CD4-positive, alpha-beta T cell treated with Interleukin-1 beta for 1 hour (primary cell): ENCODE data around the gene CFDP1.
A peak's percentile ranks its signal among the peaks of the same experiment; 100 is the strongest.

Experiments
- DNase-seq, 2 donors: peaks; one replicate each; pipeline ENCODE4 v3.0.0-alpha.2; 2020 to 2022

CFDP1 gene

DNA sequence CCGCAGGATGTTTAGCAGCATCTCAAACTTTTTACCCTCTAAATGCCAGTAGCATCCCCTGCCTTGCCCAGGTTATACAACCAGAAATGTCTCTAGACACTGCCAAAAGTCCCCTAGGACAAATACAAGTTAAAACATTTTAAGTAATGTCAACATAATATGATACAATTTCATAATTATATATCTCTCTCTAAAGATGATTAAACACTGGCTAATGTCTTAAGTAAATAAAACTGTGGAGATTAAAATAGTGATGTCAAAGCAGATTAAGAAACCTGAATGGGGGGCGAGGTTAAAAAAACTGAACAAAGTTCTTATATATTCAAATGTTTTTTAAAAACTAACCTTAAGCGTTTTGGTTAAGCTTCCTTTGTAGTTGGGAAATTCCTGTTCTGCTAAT is 62.1 kb downstream of the CFDP1 start:
- DNase-seq, result no peak

DNA sequence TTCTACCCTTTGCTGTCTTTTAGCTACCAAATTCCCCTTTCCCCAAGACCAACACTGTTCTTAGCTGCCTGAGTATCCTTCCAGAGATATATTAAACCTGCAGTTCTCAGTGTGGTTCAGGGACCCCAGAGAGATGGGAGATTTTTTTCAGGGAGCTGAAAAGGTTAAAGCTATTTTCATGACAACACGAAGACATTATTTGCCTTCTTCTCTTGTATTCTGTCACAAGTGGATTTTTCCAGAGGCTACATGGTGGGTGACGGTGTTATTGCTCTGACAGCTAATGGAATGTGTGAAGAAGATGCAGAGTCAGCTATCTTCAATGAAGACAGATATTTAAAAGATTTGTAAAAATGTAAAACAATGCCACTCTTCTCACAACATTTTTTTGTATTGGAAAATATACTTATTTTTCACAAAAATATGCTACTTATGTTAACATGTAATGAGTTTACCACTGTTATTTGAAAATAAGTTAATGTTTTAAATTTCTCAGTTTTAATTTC is 69.0 kb downstream of the CFDP1 start:
- no peak for DNase-seq

DNA sequence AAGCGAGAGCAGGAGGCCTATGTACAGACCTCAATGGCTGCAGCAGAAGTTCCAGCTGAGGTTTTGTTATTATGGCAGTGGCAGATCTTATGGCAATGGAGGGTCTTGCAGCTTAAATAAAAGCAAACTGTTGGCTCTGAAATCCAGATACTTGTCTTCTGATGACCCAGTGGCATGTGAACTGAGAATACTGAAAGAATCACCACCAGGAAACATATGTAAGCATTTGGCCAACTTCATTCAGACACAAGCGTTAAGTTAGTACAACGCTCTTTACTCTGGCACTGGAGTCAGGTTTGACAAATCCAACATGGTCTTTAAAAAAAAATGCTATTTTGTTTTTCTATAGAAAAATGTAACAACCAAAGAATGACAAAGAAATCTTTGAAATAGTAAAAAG is 70.5 kb downstream of the CFDP1 start:
- DNase-seq, result no peak

DNA sequence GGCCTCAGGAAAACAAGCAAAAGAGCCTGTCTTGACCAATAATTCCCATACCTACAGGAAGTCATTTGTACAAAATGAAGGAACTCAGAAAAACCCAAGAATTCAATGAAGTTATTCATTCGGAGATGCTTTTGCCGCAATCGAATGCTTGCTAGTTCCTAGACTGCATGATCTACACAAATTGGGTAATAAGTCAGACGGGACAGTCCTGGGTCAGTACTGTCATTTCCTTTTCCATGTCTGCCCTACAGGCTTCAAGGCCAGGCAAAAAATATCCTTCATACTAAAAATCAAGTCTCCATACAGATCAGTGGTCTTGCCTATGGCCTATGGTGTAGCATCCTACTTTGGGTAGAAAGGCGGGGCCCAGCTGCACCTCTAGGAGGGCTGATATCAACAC is 71.4 kb downstream of the CFDP1 start:
- DNase-seq, result no peak

- no peak for DNase-seq
These were observed 79.1 kb downstream of the CFDP1 start for GRCh38 chr16:75354170-75354569.

GRCh38 chr16:75351183-75351582 is 82.1 kb downstream of the CFDP1 start:
- DNase-seq, result no peak

DNA sequence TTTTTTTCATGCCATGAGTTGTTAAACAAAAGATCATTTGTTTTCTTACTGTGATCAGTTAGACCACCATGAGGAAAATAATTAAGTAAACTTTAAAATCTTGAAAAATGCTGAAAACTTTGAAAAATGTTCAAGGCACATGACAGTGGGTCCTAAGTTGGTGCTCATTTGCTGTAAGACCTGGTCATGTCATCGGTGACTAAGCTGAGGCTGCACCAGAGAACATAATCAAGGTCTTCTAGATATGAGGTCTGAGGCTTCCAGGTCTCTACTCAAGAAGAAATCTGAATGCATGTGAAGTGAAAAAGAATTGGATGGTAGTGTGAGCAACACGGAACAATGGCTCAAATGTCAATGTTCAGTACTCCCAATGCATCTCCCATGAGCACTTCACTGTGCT is 87.6 kb downstream of the CFDP1 start:
- no peak for DNase-seq

DNA sequence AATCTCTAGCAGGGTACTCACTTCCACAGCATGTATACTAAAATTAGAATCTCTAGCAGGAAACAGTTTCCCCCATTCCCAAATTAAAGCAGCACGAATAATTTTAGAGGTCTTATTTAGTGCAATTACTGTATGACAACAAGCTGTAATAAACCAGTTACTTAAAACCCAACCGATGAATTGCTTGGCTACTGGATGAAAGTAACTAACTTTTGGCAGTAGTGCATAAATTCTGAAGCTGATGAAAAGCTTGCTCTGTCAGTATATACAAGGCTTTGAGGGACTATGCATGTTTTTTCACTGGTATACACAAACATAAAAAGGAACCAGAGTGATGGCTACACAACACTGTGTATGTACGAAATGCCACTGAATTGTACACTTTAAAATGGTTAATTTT is 89.4 kb downstream of the CFDP1 start:
- no peak for DNase-seq

GRCh38 chr16:75343286-75343685 is 90.0 kb downstream of the CFDP1 start:
- no peak for DNase-seq

DNA sequence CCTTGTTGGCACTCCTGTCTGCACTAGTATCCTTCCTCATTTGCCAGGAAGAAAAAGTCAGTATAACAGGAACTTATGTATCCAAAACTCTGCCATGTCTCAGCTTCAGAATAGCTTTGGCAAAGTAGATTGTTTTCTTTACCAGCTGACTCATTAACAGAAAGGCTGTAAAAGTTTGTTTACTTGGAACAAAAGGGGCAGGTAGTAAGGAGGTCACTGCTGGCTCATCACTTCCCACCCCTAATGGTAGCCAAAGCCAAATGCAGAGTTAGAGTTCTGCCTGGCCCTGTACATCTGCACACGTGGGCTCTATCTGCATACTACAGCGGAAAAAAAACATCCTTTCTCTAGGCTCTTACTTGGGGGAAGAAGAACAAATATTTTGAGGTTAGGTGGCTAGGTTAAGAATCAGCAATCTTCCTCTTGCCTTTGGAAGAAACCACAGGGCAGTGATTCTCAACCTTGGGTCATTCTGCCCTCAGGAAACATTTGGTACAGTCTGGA is 90.9 kb downstream of the CFDP1 start:
- no peak for DNase-seq

- DNase-seq, result no peak
These were observed 91.6 kb downstream of the CFDP1 start for GRCh38 chr16:75341564-75342307.

GRCh38 chr16:75340741-75341491 is 92.4 kb downstream of the CFDP1 start:
- DNase-seq, result no peak

GRCh38 chr16:75337430-75337829 is 95.9 kb downstream of the CFDP1 start:
- no peak for DNase-seq

DNA sequence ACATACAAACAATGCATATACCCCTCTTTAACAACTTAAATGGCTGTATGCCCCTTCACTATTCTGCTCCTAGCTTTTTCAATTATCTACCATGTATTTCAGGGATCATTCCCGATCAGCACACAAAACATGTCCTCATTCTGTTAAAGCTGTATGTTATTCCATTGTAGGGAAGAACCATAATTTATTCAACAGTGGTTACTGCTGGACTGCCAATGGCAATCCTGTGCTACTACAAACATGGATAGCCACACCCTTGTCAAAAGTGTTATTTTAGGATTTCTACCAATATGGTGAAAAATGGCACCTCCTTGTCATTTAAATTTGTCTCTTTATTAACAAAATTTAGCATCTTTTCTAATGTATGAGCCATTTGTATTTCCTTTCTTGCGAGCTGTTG is 96.8 kb downstream of the CFDP1 start:
- no peak for DNase-seq

DNA sequence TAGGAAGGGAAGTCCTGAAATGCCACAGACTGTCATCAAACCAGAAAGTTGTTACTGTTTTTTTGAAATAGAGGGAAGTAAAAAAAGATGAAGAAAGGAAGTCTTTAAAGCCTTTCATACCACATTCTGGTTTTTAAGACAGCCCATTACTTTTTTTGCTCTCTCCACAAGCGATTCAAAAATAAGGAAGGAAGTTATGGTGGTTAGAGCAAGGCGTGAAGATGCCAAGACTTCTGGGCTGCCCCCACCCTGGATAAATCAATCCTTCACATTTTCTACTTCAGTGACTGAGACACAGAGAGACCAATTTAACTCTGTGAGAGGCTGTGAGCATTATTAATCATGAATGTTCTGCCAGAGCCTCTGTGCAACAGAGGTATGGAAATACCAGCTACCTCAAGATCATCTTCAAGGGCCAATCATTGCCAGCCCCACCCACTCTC is 99.6 kb downstream of the CFDP1 start:
- DNase-seq, result no peak

DNA sequence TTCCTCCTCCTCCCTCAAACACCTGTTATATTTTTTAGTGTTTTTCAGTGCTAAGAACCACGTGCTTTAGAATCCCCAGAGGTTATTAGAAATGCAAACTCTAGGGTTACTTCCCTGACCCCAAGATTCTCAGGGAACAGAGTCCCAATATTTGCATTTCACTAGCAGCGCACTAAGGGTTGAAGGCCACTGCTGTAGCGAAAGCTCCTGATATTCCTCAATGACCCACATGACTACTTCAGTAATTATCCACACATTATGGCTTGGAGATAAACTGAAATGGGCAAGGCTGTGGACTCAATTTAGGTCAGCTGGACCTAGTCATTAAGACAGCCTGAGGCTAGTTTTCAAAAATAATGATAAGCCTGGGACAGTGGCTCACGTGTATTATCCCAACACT is 103.4 kb downstream of the CFDP1 start:
- no peak for DNase-seq

GRCh38 chr16:75326333-75326732 is 107.0 kb downstream of the CFDP1 start:
- no peak for DNase-seq

- DNase-seq, result no peak
These were observed 109.4 kb downstream of the CFDP1 start for GRCh38 chr16:75323933-75324332.

- no peak for DNase-seq
These were observed 110.1 kb downstream of the CFDP1 start for GRCh38 chr16:75323198-75323597.

DNA sequence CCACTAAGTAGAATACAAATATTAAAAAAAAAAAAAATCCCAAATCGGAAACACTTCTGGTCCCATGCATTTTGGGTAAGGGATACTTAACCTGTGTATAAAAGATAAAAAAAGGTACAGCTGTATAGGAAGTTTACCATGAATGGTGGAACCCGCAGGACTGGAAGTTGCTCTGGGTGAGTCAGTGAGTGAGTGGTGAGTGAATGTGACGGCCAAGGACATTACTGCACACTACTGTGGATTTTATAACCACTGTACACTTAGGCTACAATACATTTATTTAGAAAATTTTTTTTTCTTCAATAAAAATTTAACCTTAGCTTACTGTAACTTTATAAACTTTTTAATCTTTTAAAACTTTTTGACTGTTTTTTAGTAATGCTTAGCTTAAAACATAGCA is 110.6 kb downstream of the CFDP1 start:
- no peak for DNase-seq

- DNase-seq, result no peak
These were observed 112.9 kb downstream of the CFDP1 start for GRCh38 chr16:75320435-75320834.

DNA sequence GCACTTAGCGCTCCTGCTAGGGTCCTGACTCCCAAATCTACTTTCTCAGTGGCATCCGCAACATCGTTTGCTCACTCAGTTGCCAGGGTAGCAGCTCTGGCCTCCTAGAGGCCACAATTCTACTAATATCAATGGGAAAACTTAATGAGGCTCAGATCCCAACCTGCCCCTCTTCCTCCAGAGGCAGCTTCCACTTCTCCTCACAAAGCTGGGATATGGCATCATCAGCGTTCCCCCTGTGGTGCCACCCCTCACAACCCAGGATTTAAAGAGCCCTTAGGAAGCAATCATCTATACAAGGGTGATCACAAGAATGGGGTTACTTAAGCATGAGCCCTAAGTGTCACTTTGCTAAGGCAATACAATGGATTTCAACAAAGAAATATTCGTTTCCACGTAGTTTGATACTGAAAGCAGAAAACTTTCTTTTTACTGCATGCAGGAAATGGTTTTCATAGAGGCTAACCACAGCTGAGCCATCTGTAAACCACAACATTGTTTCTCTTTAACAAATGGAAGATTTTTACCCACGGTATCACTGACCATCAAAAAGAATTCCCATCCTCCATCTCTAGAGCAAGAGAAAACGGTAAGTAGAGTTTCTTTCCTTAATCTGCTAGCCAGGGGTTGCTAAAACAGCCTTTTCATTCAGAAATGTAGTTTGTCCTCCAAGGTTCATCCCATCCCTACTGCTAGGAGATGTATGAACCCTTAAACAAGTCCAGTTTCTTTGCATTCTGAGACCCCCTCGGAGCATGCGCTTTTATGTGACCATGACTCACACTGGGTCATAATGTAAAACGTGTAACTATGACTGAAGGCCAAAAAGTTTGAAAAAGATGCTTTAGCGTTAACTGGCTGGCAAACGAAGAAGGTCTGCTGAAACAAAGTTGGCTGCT is 113.5 kb downstream of the CFDP1 start:
- peak in 1 of 2 donors; percentile 14 for DNase-seq

DNA sequence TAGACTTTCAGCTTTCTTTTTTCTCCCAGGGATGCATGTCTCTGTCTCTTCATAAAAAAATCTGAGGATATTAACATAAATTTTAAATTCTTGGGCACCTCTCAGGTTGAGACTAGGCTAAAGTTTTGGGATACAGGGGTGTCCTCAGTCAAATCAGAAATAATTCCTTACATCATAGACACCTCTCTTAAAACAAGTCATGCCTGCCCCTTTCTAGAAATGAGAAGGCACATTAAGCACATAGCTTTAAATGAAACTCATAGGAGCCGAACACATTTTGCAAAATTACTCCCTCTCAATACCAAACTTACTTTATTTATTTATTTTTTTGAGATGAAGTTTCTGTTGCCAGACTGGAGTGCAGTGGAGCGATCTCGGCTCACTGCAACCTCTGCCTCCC is 114.6 kb downstream of the CFDP1 start:
- no peak for DNase-seq
